Measurements from ENCODE around the gene TRIM3.

DNA sequence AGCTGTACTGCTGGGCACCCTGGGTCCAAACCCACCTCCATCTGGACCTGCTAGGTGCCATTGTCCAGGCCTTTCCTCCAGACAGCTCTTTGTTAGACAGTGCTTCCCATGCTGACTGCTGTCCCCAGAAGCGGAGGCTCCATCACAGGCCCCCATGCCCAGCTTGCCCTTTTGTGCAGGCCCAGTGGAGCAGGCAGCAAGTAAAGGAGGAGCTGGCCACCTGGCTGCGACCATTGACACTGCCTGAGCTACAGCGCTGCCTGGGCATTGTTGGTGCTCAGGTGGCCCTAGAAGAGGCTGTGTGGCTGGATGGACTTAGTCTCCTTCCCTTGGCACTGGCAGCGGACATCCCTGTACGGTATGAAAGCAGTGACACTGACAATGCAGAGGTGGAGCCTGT lies 24.8 kb upstream of the TRIM3 start:
- TF ChIP-seq, protein P1, sequence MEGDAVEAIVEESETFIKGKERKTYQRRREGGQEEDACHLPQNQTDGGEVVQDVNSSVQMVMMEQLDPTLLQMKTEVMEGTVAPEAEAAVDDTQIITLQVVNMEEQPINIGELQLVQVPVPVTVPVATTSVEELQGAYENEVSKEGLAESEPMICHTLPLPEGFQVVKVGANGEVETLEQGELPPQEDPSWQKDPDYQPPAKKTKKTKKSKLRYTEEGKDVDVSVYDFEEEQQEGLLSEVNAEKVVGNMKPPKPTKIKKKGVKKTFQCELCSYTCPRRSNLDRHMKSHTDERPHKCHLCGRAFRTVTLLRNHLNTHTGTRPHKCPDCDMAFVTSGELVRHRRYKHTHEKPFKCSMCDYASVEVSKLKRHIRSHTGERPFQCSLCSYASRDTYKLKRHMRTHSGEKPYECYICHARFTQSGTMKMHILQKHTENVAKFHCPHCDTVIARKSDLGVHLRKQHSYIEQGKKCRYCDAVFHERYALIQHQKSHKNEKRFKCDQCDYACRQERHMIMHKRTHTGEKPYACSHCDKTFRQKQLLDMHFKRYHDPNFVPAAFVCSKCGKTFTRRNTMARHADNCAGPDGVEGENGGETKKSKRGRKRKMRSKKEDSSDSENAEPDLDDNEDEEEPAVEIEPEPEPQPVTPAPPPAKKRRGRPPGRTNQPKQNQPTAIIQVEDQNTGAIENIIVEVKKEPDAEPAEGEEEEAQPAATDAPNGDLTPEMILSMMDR (IDR thresholded peaks at IDR 0.05; ENCODE audit: poor library complexity, severe bottlenecking), result no peak
- TF ChIP-seq EZH2 (IDR thresholded peaks at IDR 0.05; ENCODE audit: borderline replicate concordance, insufficient read depth, low read length, poor library complexity, severe bottlenecking) (no peak), RAD21 (conservative IDR thresholded peaks at IDR 0.05) (no peak), SMC3 (conservative IDR thresholded peaks at IDR 0.05; ENCODE audit: poor library complexity) (no peak)
